GM21737 (cell line): Measurements from ENCODE around the gene CD99L2.
"Not testable (repeated sequence)": the region's sequence is repeated elsewhere in the genome, so short reads cannot be mapped to it uniquely, and the experiment has no call there.

Experiments
- ATAC-seq: cut with Tn5 transposase; IDR thresholded peaks from one replicate; pipeline ENCODE4 v1.9.1; 2021; ENCODE audit warnings: mild to moderate bottlenecking, moderate library complexity; ENCODE audit not compliant: unreplicated experiment

CD99L2 gene

GRCh38 chrX:150857453-150857852 lies 41.0 kb downstream of the CD99L2 start:
- ATAC-seq = no peak

GRCh38 chrX:150856785-150857184 lies 41.7 kb downstream of the CD99L2 start:
- ATAC-seq = no peak

GRCh38 chrX:150856101-150856500 lies 42.4 kb downstream of the CD99L2 start:
- ATAC-seq = no peak

- ATAC-seq = no peak
Measured at GRCh38 chrX:150854856-150855255, 43.6 kb downstream of the CD99L2 start.

GRCh38 chrX:150849996-150850720 lies 48.3 kb downstream of the CD99L2 start:
- ATAC-seq = no peak

GRCh38 chrX:150849486-150849885 lies 49.0 kb downstream of the CD99L2 start:
- ATAC-seq = no peak

- no peak for ATAC-seq
Measured at GRCh38 chrX:150848914-150849365, 49.5 kb downstream of the CD99L2 start.

- ATAC-seq = no peak
Measured at GRCh38 chrX:150847088-150847487, 51.4 kb downstream of the CD99L2 start.

- no peak for ATAC-seq
Measured at GRCh38 chrX:150846130-150846529, 52.3 kb downstream of the CD99L2 start.

GRCh38 chrX:150845091-150845490 lies 53.4 kb downstream of the CD99L2 start:
- no peak for ATAC-seq

GRCh38 chrX:150844016-150844415 lies 54.5 kb downstream of the CD99L2 start:
- no peak for ATAC-seq

- no peak for ATAC-seq
Measured at GRCh38 chrX:150842198-150842685, 56.2 kb downstream of the CD99L2 start.

GRCh38 chrX:150841456-150842197 lies 56.8 kb downstream of the CD99L2 start:
- no peak for ATAC-seq

GRCh38 chrX:150837845-150838244 lies 60.6 kb downstream of the CD99L2 start:
- ATAC-seq = no peak

GRCh38 chrX:150834695-150835094 lies 63.8 kb downstream of the CD99L2 start:
- ATAC-seq = no peak

- ATAC-seq = no peak
Measured at GRCh38 chrX:150833454-150834056, 64.9 kb downstream of the CD99L2 start.

- no peak for ATAC-seq
Measured at GRCh38 chrX:150831863-150832262, 66.6 kb downstream of the CD99L2 start.

- ATAC-seq = no peak
Measured at GRCh38 chrX:150828785-150829184, 69.7 kb downstream of the CD99L2 start.

- ATAC-seq = not testable (repeated sequence)
Measured at GRCh38 chrX:150824352-150824751, 74.1 kb downstream of the CD99L2 start.

GRCh38 chrX:150823826-150824225 lies 74.6 kb downstream of the CD99L2 start:
- not testable (repeated sequence) for ATAC-seq

GRCh38 chrX:150821971-150822370 lies 76.5 kb downstream of the CD99L2 start:
- ATAC-seq = no peak

GRCh38 chrX:150813922-150814321 lies 84.5 kb downstream of the CD99L2 start:
- ATAC-seq = no peak
